H9 (cell line): ENCODE data around the gene PCDHGB1. TPM values are rescaled to one million over a fixed set of nuclear protein-coding genes. Genes with fewer than 3 reads are reported as not detected.

Experiments used
- DNase-seq: peaks from one replicate; pipeline ENCODE4 v3.0.0-alpha.2; 2017
- H2AFZ ChIP-seq: one replicate; pipeline ENCODE4 v1.6.1; 2013; ENCODE audit warnings: mild to moderate bottlenecking, low read length, control low read depth, moderate library complexity
- H2AK5ac ChIP-seq: 2 replicates; pipeline ENCODE4 v1.6.1; 2013; ENCODE audit warnings: low read length, control low read depth, mixed read lengths; ENCODE audit not compliant: insufficient read length
- H2BK120ac ChIP-seq: one replicate; pipeline ENCODE4 v1.6.1; 2013; ENCODE audit warnings: low read depth, mild to moderate bottlenecking, low read length, control low read depth, inconsistent platforms; ENCODE audit not compliant: poor library complexity, severe bottlenecking
- H2BK12ac ChIP-seq: 2 replicates; pipeline ENCODE4 v1.6.1; 2013; ENCODE audit warnings: low read length, control low read depth, mixed read lengths, low read depth; ENCODE audit not compliant: insufficient read length
- H2BK15ac ChIP-seq: 2 replicates; pipeline ENCODE4 v1.6.1; 2013; ENCODE audit warnings: low read depth, low read length, control low read depth
- H2BK20ac ChIP-seq: one replicate; pipeline ENCODE4 v1.6.1; 2013; ENCODE audit warnings: low read depth, mild to moderate bottlenecking, low read length, control low read depth, inconsistent platforms; ENCODE audit not compliant: poor library complexity, severe bottlenecking
- H2BK5ac ChIP-seq: 2 replicates; pipeline ENCODE4 v1.6.1; 2013; ENCODE audit warnings: low read length, control low read depth, mixed read lengths; ENCODE audit not compliant: insufficient read length
- H3K14ac ChIP-seq: 2 replicates; pipeline ENCODE4 v1.6.1; 2013; ENCODE audit warnings: low read length, control low read depth; ENCODE audit not compliant: insufficient read depth
- H3K18ac ChIP-seq: 2 replicates; pipeline ENCODE4 v1.6.1; 2013; ENCODE audit warnings: low read depth, mild to moderate bottlenecking, mixed read lengths, low read length, control low read depth; ENCODE audit not compliant: insufficient read length
- H3K23ac ChIP-seq: 2 replicates; pipeline ENCODE4 v1.6.1; 2013; ENCODE audit warnings: low read length, control low read depth, mixed read lengths, low read depth; ENCODE audit not compliant: insufficient read length
- H3K23me2 ChIP-seq: 2 replicates; pipeline ENCODE4 v1.6.1; 2013; ENCODE audit warnings: low read depth, mild to moderate bottlenecking, mixed read lengths, low read length, control low read depth; ENCODE audit not compliant: insufficient read length, poor library complexity, severe bottlenecking
- H3K27ac ChIP-seq: 2 replicates; pipeline ENCODE4 v1.5.1; 2013; ENCODE audit warnings: low read length, control low read depth, mixed read lengths, low read depth; ENCODE audit not compliant: insufficient read length
- H3K27me3 ChIP-seq: 2 replicates; pipeline ENCODE4 v1.6.1; 2013; ENCODE audit warnings: low read length, control low read depth, inconsistent platforms; ENCODE audit not compliant: insufficient read depth
- H3K4ac ChIP-seq: 2 replicates; pipeline ENCODE4 v1.6.1; 2013; ENCODE audit warnings: low read depth, mild to moderate bottlenecking, control low read depth, inconsistent platforms, low read length, moderate library complexity
- H3K4me1 ChIP-seq: 2 replicates; pipeline ENCODE4 v1.6.1; 2013; ENCODE audit warnings: low read length, control low read depth, inconsistent platforms; ENCODE audit not compliant: insufficient read depth
- H3K4me2 ChIP-seq: 2 replicates; pipeline ENCODE4 v1.6.1; 2013; ENCODE audit warnings: low read length, control low read depth, mixed read lengths; ENCODE audit not compliant: insufficient read length, insufficient read depth
- H3K56ac ChIP-seq: 2 replicates; pipeline ENCODE4 v1.6.1; 2013; ENCODE audit warnings: low read depth, mild to moderate bottlenecking, mixed read lengths, low read length, control low read depth; ENCODE audit not compliant: insufficient read length
- H3K79me1 ChIP-seq: 2 replicates; pipeline ENCODE4 v1.6.1; 2013; ENCODE audit warnings: low read depth, mild to moderate bottlenecking, moderate library complexity, low read length, control low read depth, inconsistent platforms; ENCODE audit not compliant: insufficient read depth, poor library complexity, severe bottlenecking
- H3K79me2 ChIP-seq: 2 replicates; pipeline ENCODE4 v1.6.1; 2013; ENCODE audit warnings: low read length, control low read depth, inconsistent platforms; ENCODE audit not compliant: insufficient read depth
- H3K9ac ChIP-seq: 2 replicates; pipeline ENCODE4 v1.6.1; 2013; ENCODE audit warnings: low read length, control low read depth, mixed read lengths; ENCODE audit not compliant: insufficient read length; ENCODE audit errors: extremely low read depth
- H3K9me3 ChIP-seq: one replicate; pipeline ENCODE4 v1.6.1; 2013; ENCODE audit warnings: low read depth, low read length, inconsistent platforms; ENCODE audit not compliant: control insufficient read depth
- H3T11ph ChIP-seq: one replicate; pipeline ENCODE4 v1.6.1; 2013; ENCODE audit warnings: mild to moderate bottlenecking, low read length, control low read depth, inconsistent platforms
- H4K20me1 ChIP-seq: one replicate; pipeline ENCODE4 v1.6.1; 2013; ENCODE audit not compliant: control insufficient read depth, insufficient read length, insufficient read depth
- H4K5ac ChIP-seq: 2 replicates; pipeline ENCODE4 v1.6.1; 2013; ENCODE audit warnings: low read depth, mild to moderate bottlenecking, mixed read lengths, low read length, control low read depth; ENCODE audit not compliant: insufficient read length
- H4K8ac ChIP-seq: replicated peaks from 2 replicates; pipeline ENCODE4 v1.6.1; 2013; ENCODE audit warnings: low read length, control low read depth, mixed read lengths, low read depth; ENCODE audit not compliant: insufficient read length
- H4K91ac ChIP-seq: 2 replicates; pipeline ENCODE4 v1.6.1; 2013; ENCODE audit warnings: low read depth, mild to moderate bottlenecking, moderate library complexity, mixed read lengths, low read length, control low read depth; ENCODE audit not compliant: insufficient read length
- H3K27ac Mint-ChIP-seq, 3 experiments: 2 replicates in 2 of 3; 3 replicates in 1 of 3; pipeline ENCODE4 v1.8.0; 2020 to 2021; ENCODE audit warnings: mixed read lengths in 3 of 3, mild to moderate bottlenecking in 1 of 3, moderate library complexity in 1 of 3
- H3K27me3 Mint-ChIP-seq: 2 replicates; pipeline ENCODE4 v1.8.0; 2021; ENCODE audit warnings: low read depth, mild to moderate bottlenecking, moderate library complexity, mixed read lengths
- H3K36me3 Mint-ChIP-seq, 3 experiments: 2 replicates in 2 of 3; 3 replicates in 1 of 3; pipeline ENCODE4 v1.8.0; 2020 to 2021; ENCODE audit warnings: low read depth in 3 of 3, mixed read lengths in 3 of 3; ENCODE audit not compliant: insufficient read depth in 1 of 3
- H3K4me1 Mint-ChIP-seq, 2 experiments: 2 replicates each; pipeline ENCODE4 v1.8.0; 2020; ENCODE audit warnings: mixed read lengths in 2 of 2
- H3K4me3 Mint-ChIP-seq, 2 experiments: 2 replicates in 1 of 2; 3 replicates in 1 of 2; pipeline ENCODE4 v1.8.0; 2020 to 2021; ENCODE audit warnings: mild to moderate bottlenecking in 2 of 2, mixed read lengths in 2 of 2, moderate library complexity in 1 of 2
- H3K9me3 Mint-ChIP-seq, 2 experiments: 2 replicates in 1 of 2; 3 replicates in 1 of 2; pipeline ENCODE4 v1.8.0; 2020; ENCODE audit warnings: mild to moderate bottlenecking in 2 of 2, mixed read lengths in 2 of 2, moderate library complexity in 1 of 2
- CTCF ChIP-seq: fragments of 200-600 bp; sonication (generic); conservative IDR thresholded peaks from 3 replicates; pipeline ENCODE4 v1.8.0; 2021; ENCODE audit warnings: antibody characterized with exemption, mild to moderate bottlenecking
- WGBS: extraction: QIAGEN DNeasy Blood & Tissue Kit; methylation state at CpG from one replicate; pipeline ENCODE4 v1.1.7; 2013; ENCODE audit warnings: missing lambda C conversion rate, low lambda C conversion rate, mixed read lengths; ENCODE audit not compliant: insufficient read length; ENCODE audit errors: extremely low coverage; 5-methylcytosine and 5-hydroxymethylcytosine counted together
- total RNA-seq: library from RNA; stranded (reverse); gene quantifications from 2 replicates; pipeline ENCODE4 v1.2.1, GENCODE V29; 2021

Gene PCDHGB1
- total RNA-seq, 1 experiment from 2014 or later, result 5.0 TPM

- no peaks in the 10 kb centered on the region for H4K20me1 ChIP-seq
- H4K8ac ChIP-seq, result no peak overlapping the region
- no peak overlapping the region for H2AK5ac ChIP-seq
- H3K23ac ChIP-seq, result no peak overlapping the region
- peaks cover 0 to 6% (median 0%) of the 10 kb centered on the region in 3 experiments; a peak in 3 of 7 replicates for H3K36me3 Mint-ChIP-seq
- WGBS, result no CpG with 5 or more reads among the region's 1 CpG
- H3K4me3 Mint-ChIP-seq, result no peak overlapping the region
- H2BK12ac ChIP-seq, result no peak overlapping the region
- H3K23me2 ChIP-seq, result no peaks in the 10 kb centered on the region
- no peak overlapping the region for H2BK15ac ChIP-seq
- H3K4ac ChIP-seq, result no peak overlapping the region
- H2BK5ac ChIP-seq, result no peak overlapping the region
- H3K56ac ChIP-seq, result no peak overlapping the region
- H3K79me2 ChIP-seq, result no peaks in the 10 kb centered on the region; the same call in 1 of the 2 replicates
- H2BK120ac ChIP-seq, result no peak overlapping the region
- peaks cover 14 to 62% of the 10 kb centered on the region in 2 experiments; a peak in 4 of 5 replicates for H3K9me3 Mint-ChIP-seq
- H3K27ac ChIP-seq, result no peak overlapping the region
- no peaks in the 10 kb centered on the region for H3K4me1 Mint-ChIP-seq
- no peaks in the 10 kb centered on the region for H3K27me3 Mint-ChIP-seq
- H3K9ac ChIP-seq, result no peak overlapping the region
- no peak overlapping the region for H2AFZ ChIP-seq
- no peak overlapping the region for H4K5ac ChIP-seq
- no peak for TF ChIP-seq CTCF
- H3T11ph ChIP-seq, result no peak overlapping the region
- H3K27me3 ChIP-seq, result no peaks in the 10 kb centered on the region
- no peaks in the 10 kb centered on the region for H3K9me3 ChIP-seq
- no peak overlapping the region for H3K4me2 ChIP-seq
- DNase-seq, result no peak
- no peak overlapping the region for H3K14ac ChIP-seq
- H3K18ac ChIP-seq, result no peak overlapping the region
- no peaks in the 10 kb centered on the region for H3K79me1 ChIP-seq
- no peak overlapping the region for H2BK20ac ChIP-seq
- no peak overlapping the region for H4K91ac ChIP-seq
- H3K4me1 ChIP-seq, result no peaks in the 10 kb centered on the region
- no peak overlapping the region for H3K27ac Mint-ChIP-seq
These were observed 43.3 kb upstream of the PCDHGB1 start for GRCh38 chr5:141306630-141307029.
